Neural crest cell (in vitro differentiated cells): ENCODE results near the gene SDHA. TPM values are rescaled to one million over a fixed set of nuclear protein-coding genes. Genes with fewer than 3 reads are reported as not detected.
A peak's percentile ranks its signal among the peaks of the same experiment; 100 is the strongest.
"Not testable (repeated sequence)": the region's sequence is repeated elsewhere in the genome, so short reads cannot be mapped to it uniquely, and the experiment has no call there.

ENCODE experiments used
- DNase-seq: peaks from one replicate; pipeline ENCODE4 v3.0.0; 2021; ENCODE audit warnings: low read depth, mixed read lengths, low spot score
- H3K27ac Mint-ChIP-seq: one replicate; pipeline ENCODE4 v1.8.0; 2021; ENCODE audit warnings: mild to moderate bottlenecking, mixed read lengths; ENCODE audit not compliant: unreplicated experiment
- H3K27me3 Mint-ChIP-seq: 2 replicates; pipeline ENCODE4 v1.8.0; 2021; ENCODE audit warnings: low read depth, mild to moderate bottlenecking, mixed read lengths
- H3K36me3 Mint-ChIP-seq: 2 replicates; pipeline ENCODE4 v1.8.0; 2021; ENCODE audit warnings: low read depth, mild to moderate bottlenecking, mixed read lengths
- H3K4me1 Mint-ChIP-seq: 2 replicates; pipeline ENCODE4 v1.8.0; 2021; ENCODE audit warnings: mixed read lengths
- H3K4me3 Mint-ChIP-seq: one replicate; pipeline ENCODE4 v1.8.0; 2021; ENCODE audit warnings: mild to moderate bottlenecking, mixed read lengths
- H3K9me3 Mint-ChIP-seq: 2 replicates; pipeline ENCODE4 v1.8.0; 2021; ENCODE audit warnings: mixed read lengths
- total RNA-seq: library from RNA; stranded (reverse); gene quantifications from 2 replicates; pipeline ENCODE4 v1.2.1, GENCODE V29; 2021
- TF ChIP-seq, protein P1 (sequence below): fragments of 200-600 bp; sonication (generic); conservative IDR thresholded peaks from 2 replicates; pipeline ENCODE4 v1.5.0; 2021; ENCODE audit warnings: antibody characterized with exemption, mild to moderate bottlenecking

Gene SDHA
- total RNA-seq, 1 donor from 2014 or later = 106 TPM

DNA sequence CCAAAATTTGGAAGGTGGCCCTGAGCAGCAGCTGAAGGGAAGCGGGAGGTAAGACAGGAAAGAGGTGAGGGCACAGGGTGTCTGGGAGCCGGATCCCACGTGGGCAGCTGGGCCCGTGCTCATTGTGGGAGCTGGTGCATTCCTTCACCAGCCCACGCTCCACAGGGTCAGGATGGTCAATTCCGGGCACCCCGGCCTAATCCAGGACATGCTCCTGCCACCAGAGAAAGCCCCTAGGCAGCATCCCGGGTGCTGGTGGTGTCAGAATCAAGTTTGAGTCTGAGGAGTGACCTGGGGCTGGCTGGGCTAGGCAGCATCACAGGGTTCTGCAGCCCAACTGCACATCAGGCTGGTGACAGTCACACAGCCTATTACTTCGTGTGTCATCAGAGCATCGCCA lies 46.2 kb downstream of the SDHA start:
- Mint-ChIP-seq H3K36me3 (peaks cover 13% of the 10 kb centered on the region), H3K4me3 (no peak overlapping the region), H3K27me3 (no peaks in the 10 kb centered on the region), H3K27ac (no peak overlapping the region), H3K4me1 (no peaks in the 10 kb centered on the region), H3K9me3 (peaks cover 2% of the 10 kb centered on the region)
- TF ChIP-seq, protein P1, sequence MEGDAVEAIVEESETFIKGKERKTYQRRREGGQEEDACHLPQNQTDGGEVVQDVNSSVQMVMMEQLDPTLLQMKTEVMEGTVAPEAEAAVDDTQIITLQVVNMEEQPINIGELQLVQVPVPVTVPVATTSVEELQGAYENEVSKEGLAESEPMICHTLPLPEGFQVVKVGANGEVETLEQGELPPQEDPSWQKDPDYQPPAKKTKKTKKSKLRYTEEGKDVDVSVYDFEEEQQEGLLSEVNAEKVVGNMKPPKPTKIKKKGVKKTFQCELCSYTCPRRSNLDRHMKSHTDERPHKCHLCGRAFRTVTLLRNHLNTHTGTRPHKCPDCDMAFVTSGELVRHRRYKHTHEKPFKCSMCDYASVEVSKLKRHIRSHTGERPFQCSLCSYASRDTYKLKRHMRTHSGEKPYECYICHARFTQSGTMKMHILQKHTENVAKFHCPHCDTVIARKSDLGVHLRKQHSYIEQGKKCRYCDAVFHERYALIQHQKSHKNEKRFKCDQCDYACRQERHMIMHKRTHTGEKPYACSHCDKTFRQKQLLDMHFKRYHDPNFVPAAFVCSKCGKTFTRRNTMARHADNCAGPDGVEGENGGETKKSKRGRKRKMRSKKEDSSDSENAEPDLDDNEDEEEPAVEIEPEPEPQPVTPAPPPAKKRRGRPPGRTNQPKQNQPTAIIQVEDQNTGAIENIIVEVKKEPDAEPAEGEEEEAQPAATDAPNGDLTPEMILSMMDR = no peak
- no peak for DNase-seq

- Mint-ChIP-seq H3K4me1 (peaks cover 11% of the 10 kb centered on the region), H3K36me3 (peaks cover 13% of the 10 kb centered on the region), H3K4me3 (peak overlapping the region; percentile 58)
- H3K27me3 Mint-ChIP-seq, DNase-seq, H3K27ac Mint-ChIP-seq, H3K9me3 Mint-ChIP-seq: not testable (repeated sequence)
Observed at GRCh38 chr5:266311-267026, 48.3 kb downstream of the SDHA start.

GRCh38 chr5:267716-268115 lies 49.6 kb downstream of the SDHA start:
- peaks cover 19% of the 10 kb centered on the region for H3K4me1 Mint-ChIP-seq
- no peaks in the 10 kb centered on the region for H3K9me3 Mint-ChIP-seq
- TF ChIP-seq, protein P1 = no peak
- no peak for DNase-seq
- H3K36me3 Mint-ChIP-seq = peaks cover 8% of the 10 kb centered on the region
- no peak overlapping the region for H3K27ac Mint-ChIP-seq
- peak overlapping the region; percentile 41 for H3K4me3 Mint-ChIP-seq
- H3K27me3 Mint-ChIP-seq = no peaks in the 10 kb centered on the region

DNA sequence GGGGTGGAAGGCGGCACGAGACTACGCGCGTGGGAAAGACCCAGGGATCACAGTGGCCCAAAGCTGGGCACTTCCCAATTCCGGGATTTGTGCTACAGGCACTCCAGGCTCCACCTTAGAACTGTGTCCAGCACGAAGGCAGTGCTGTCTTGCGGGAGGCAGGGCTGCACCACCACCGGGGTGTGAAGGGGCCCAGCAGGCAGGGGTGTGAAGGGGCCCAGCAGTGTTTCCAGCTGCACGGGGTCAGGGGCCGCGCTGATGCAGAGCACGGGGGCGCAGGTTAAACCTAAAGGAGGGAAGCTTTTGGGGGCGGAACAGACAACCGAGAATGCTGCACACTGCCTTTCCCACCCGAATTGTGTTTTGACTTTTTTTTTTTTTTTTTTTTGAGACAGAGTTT lies 52.2 kb downstream of the SDHA start:
- Mint-ChIP-seq H3K27ac (no peak overlapping the region), H3K27me3 (no peaks in the 10 kb centered on the region), H3K36me3 (no peaks in the 10 kb centered on the region), H3K4me3 (peak overlapping the region; percentile 91), H3K4me1 (peaks cover 31% of the 10 kb centered on the region), H3K9me3 (no peaks in the 10 kb centered on the region)
- no peak for DNase-seq
- TF ChIP-seq, protein P1 = no peak

DNA sequence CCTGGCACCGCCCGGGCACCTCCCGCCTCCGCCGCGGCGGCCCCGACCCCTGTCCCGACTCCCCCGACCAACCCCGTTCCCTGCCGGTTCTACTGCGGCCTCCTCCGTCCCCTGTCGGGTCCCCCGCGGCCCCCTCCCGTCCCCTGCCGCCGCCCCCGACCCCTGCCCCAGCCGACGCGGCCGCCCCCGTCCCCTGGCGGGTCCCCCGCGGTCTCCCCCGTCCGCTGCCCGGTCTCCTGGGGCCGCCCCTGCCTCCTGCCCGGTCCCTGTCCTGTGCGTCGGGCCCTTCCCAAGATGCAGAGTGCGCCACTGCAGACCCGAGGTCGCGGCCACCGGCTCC lies 53.7 kb downstream of the SDHA start:
- peak overlapping the region; percentile 59 for H3K27ac Mint-ChIP-seq
- peak overlapping the region; percentile 91 for H3K4me3 Mint-ChIP-seq
- not testable (repeated sequence) for DNase-seq, H3K27me3 Mint-ChIP-seq, H3K9me3 Mint-ChIP-seq, H3K36me3 Mint-ChIP-seq
- H3K4me1 Mint-ChIP-seq = peaks cover 31% of the 10 kb centered on the region

DNA sequence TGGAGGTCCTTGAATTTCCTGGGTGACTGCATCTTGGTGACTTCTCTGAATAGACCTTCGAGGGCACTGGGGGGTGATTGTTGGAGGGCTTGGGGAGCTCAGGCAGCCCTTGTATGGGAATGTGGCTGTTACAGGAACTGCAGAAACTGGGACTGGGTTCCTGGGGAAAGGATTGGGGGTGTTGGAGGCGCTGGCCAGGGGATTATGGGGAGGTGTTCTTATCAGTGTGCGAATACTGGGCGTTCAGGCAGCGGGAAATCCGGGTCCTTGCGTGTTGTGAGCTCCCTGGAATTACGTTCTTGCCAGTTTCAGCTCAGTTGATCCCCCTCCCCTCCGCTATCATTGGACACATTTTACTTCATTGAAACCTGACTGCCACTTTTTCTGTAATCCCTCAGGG lies 55.0 kb downstream of the SDHA start:
- H3K27ac Mint-ChIP-seq, DNase-seq: not testable (repeated sequence)
- H3K4me1 Mint-ChIP-seq = peaks cover 31% of the 10 kb centered on the region

DNA sequence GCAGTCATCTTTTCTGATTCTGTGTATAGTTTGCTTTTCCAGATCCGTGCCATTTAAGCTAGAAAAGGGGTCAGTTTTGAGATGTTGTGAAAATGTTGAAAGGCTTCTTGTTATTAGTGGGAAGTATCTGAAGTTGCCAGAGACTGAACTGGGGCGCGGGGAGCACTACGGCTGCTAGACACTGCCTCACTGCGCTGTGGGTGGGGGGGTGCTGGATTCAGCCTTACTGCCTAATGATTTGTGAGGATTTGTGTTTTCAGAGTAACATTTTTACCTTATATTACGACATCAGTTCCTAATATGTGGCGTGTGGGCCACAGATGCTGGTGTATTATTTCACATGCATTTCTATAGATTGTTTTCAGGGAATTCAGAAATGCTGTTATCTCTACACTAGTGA lies 55.4 kb downstream of the SDHA start:
- not testable (repeated sequence) for DNase-seq, H3K9me3 Mint-ChIP-seq, H3K27me3 Mint-ChIP-seq, H3K36me3 Mint-ChIP-seq, H3K27ac Mint-ChIP-seq
- Mint-ChIP-seq H3K4me1 (peaks cover 31% of the 10 kb centered on the region), H3K4me3 (peak overlapping the region; percentile 88)

More for the DNA sequence above, 55.0 kb downstream of the SDHA start:
- H3K36me3 Mint-ChIP-seq, H3K9me3 Mint-ChIP-seq, H3K27me3 Mint-ChIP-seq: not testable (repeated sequence)
- peak overlapping the region; percentile 88 for H3K4me3 Mint-ChIP-seq

- not testable (repeated sequence) for H3K36me3 Mint-ChIP-seq, H3K9me3 Mint-ChIP-seq, H3K27ac Mint-ChIP-seq, H3K27me3 Mint-ChIP-seq, DNase-seq
- peaks cover 31% of the 10 kb centered on the region for H3K4me1 Mint-ChIP-seq
- H3K4me3 Mint-ChIP-seq = peak overlapping the region; percentile 23
Observed at GRCh38 chr5:274346-274745, 56.2 kb downstream of the SDHA start.
